ENCODE data around the gene PHC2.

DNA sequence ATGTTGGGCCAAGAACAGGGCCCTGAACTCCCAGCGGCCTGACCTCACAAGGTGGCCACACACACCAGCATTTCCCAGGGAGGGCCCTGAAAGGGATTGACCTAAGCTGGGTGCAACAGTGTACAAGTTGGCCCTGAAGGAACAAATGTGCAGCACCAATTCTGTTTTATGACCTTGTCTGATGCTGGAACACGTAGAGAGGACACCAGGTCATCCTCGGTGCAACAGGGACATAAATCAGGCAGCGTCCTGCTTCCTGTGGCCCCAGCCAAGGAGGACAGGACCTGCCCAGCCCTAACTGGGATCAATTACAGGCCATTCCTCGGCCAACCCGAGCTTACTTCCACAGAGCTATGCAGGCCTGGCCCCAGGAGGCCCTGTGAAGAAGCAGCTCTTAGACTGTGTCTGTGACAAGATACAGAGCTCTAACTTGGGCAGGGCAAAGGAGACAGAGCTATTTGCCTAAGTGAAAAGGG is 12.8 kb upstream of the PHC2 start:
- TF ChIP-seq, protein P1, sequence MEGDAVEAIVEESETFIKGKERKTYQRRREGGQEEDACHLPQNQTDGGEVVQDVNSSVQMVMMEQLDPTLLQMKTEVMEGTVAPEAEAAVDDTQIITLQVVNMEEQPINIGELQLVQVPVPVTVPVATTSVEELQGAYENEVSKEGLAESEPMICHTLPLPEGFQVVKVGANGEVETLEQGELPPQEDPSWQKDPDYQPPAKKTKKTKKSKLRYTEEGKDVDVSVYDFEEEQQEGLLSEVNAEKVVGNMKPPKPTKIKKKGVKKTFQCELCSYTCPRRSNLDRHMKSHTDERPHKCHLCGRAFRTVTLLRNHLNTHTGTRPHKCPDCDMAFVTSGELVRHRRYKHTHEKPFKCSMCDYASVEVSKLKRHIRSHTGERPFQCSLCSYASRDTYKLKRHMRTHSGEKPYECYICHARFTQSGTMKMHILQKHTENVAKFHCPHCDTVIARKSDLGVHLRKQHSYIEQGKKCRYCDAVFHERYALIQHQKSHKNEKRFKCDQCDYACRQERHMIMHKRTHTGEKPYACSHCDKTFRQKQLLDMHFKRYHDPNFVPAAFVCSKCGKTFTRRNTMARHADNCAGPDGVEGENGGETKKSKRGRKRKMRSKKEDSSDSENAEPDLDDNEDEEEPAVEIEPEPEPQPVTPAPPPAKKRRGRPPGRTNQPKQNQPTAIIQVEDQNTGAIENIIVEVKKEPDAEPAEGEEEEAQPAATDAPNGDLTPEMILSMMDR (IDR thresholded peaks at IDR 0.05), result no peak
- no peak for TF ChIP-seq POLR2AphosphoS5 (IDR thresholded peaks at IDR 0.05)
